HepG2 (cell line): ENCODE measurements around the gene BEST3. TPM values are rescaled to one million over a fixed set of nuclear protein-coding genes. Genes with fewer than 3 reads are reported as not detected.
A peak's percentile ranks its signal among the peaks of the same experiment; 100 is the strongest.

Source experiments
- CEBPG ChIP-seq: IDR thresholded peaks from 2 replicates; pipeline ENCODE4 v1.6.1; 2016
- DNMT3B ChIP-seq: conservative IDR thresholded peaks from 2 replicates; pipeline ENCODE4 v1.6.1; 2016; ENCODE audit warnings: missing biosample characterization, control low read depth
- FOXC1 ChIP-seq: sonication (generic); formaldehyde crosslinking; IDR thresholded peaks from 2 replicates; pipeline ENCODE4 v1.8.0; 2022; ENCODE audit warnings: mild to moderate bottlenecking, missing genetic modification reagents, borderline replicate concordance
- FOXP1 ChIP-seq, 2 experiments: fragments of 450-650 bp in 1 of 2; IDR thresholded peaks; 2 replicates each; pipeline ENCODE4 v1.6.1; 2017 to 2018; ENCODE audit warnings: antibody characterized with exemption in 1 of 2
- KDM2A ChIP-seq: sonication (generic); formaldehyde crosslinking; IDR thresholded peaks from 2 replicates; pipeline ENCODE4 v1.4.0; 2020; ENCODE audit warnings: low read depth, missing genetic modification reagents, borderline replicate concordance
- MAZ ChIP-seq, 2 experiments: sonication (generic) in 1 of 2; formaldehyde crosslinking in 1 of 2; IDR thresholded peaks; 2 replicates each; pipeline versions ENCODE4 v1.5.0 to v1.6.1; 2012 to 2020; ENCODE audit warnings: low read depth in 2 of 2, mild to moderate bottlenecking in 2 of 2, borderline replicate concordance in 1 of 2, improper control_type of control experiment in 1 of 2, low read length in 1 of 2, missing genetic modification reagents in 1 of 2, moderate library complexity in 1 of 2
- SIX4 ChIP-seq: sonication (generic); formaldehyde crosslinking; IDR thresholded peaks from 2 replicates; pipeline ENCODE4 v1.4.0; 2020; ENCODE audit warnings: missing genetic modification reagents
- SRSF4 ChIP-seq: fragments of 200-400 bp; formaldehyde crosslinking; IDR thresholded peaks from one replicate; pipeline ENCODE4 v1.6.1; 2018; ENCODE audit warnings: mild to moderate bottlenecking, low read depth, low read length, moderate library complexity; ENCODE audit not compliant: poor library complexity, severe bottlenecking
- SRY ChIP-seq: sonication (generic); formaldehyde crosslinking; IDR thresholded peaks from 2 replicates; pipeline ENCODE4 v1.8.0; 2022; ENCODE audit warnings: mild to moderate bottlenecking, missing genetic modification reagents
- SYNCRIP ChIP-seq: fragments of 200-400 bp; formaldehyde crosslinking; IDR thresholded peaks from 2 replicates; pipeline ENCODE4 v1.6.1; 2018; ENCODE audit warnings: mild to moderate bottlenecking, low read depth, low read length; ENCODE audit not compliant: insufficient read depth
- TAF1 ChIP-seq: sonication (generic); formaldehyde crosslinking; IDR thresholded peaks from 2 replicates; pipeline ENCODE4 v1.4.0; 2020; ENCODE audit warnings: missing genetic modification reagents
- YY1 ChIP-seq: IDR thresholded peaks from 2 replicates; pipeline ENCODE4 v1.6.1; 2011; ENCODE audit warnings: low read length, low read depth, moderate library complexity, mild to moderate bottlenecking; ENCODE audit not compliant: insufficient read depth, insufficient replicate concordance
- ZNF749 ChIP-seq: sonication (generic); formaldehyde crosslinking; IDR thresholded peaks from 2 replicates; pipeline ENCODE4 v1.8.0; 2022; ENCODE audit warnings: mild to moderate bottlenecking, missing genetic modification reagents, moderate library complexity, borderline replicate concordance
- ZNF768 ChIP-seq: sonication (generic); formaldehyde crosslinking; IDR thresholded peaks from 2 replicates; pipeline ENCODE4 v1.4.0; 2020; ENCODE audit warnings: missing genetic modification reagents
- polyA plus RNA-seq, 8 experiments: library from polyadenylated mRNA; depleted of rRNA in 3 of 8; stranded (reverse) in 7 of 8; unstranded in 1 of 8; fragments of >200 nt; fragmentation: Illumina TruSeq in 4 of 8; extraction: Trizol in 4 of 8; gene quantifications; 2 replicates each; pipeline versions ENCODE4 v1.2.1 to v1.2.3, GENCODE V29; 2011 to 2016; ENCODE audit warnings: low read depth in 4 of 8, missing spikeins in 1 of 8, mixed read lengths in 1 of 8; ENCODE audit not compliant: insufficient read depth in 1 of 8
- total RNA-seq, 5 experiments: library from RNA; depleted of rRNA; stranded (reverse); fragments of >200 nt; fragmentation: Illumina TruSeq; extraction: Trizol; gene quantifications; 2 replicates each; pipeline ENCODE4 v1.2.3, GENCODE V29; 2016; ENCODE audit warnings: low read depth in 1 of 5
- TF ChIP-seq, protein P1 (sequence below), 2 experiments: sonication (generic) in 1 of 2; formaldehyde crosslinking in 1 of 2; IDR thresholded peaks; 2 replicates each; pipeline versions ENCODE4 v1.6.1 to v1.9.0; 2014 to 2022; ENCODE audit warnings: antibody characterized with exemption in 1 of 2, borderline replicate concordance in 1 of 2, inconsistent platforms in 1 of 2, low read depth in 1 of 2, missing genetic modification reagents in 1 of 2
- TF ChIP-seq, protein P2 (sequence below): sonication (generic); formaldehyde crosslinking; IDR thresholded peaks from 2 replicates; pipeline ENCODE4 v1.5.1; 2020; ENCODE audit warnings: missing genetic modification reagents, mild to moderate bottlenecking, borderline replicate concordance
- TF ChIP-seq, protein P3 (sequence below), 2 experiments: fragments of 450-650 bp in 1 of 2; sonication (generic) in 1 of 2; formaldehyde crosslinking; IDR thresholded peaks; 2 replicates each; pipeline versions ENCODE4 v1.5.0 to v1.8.0; 2020 to 2022; ENCODE audit warnings: mild to moderate bottlenecking in 1 of 2, missing genetic modification reagents in 1 of 2

Gene BEST3
- total and polyA plus RNA-seq, 2 of the 13 experiments (the other 11 are each of a cell fraction or from before 2014, with no cell fraction given): not detected

DNA sequence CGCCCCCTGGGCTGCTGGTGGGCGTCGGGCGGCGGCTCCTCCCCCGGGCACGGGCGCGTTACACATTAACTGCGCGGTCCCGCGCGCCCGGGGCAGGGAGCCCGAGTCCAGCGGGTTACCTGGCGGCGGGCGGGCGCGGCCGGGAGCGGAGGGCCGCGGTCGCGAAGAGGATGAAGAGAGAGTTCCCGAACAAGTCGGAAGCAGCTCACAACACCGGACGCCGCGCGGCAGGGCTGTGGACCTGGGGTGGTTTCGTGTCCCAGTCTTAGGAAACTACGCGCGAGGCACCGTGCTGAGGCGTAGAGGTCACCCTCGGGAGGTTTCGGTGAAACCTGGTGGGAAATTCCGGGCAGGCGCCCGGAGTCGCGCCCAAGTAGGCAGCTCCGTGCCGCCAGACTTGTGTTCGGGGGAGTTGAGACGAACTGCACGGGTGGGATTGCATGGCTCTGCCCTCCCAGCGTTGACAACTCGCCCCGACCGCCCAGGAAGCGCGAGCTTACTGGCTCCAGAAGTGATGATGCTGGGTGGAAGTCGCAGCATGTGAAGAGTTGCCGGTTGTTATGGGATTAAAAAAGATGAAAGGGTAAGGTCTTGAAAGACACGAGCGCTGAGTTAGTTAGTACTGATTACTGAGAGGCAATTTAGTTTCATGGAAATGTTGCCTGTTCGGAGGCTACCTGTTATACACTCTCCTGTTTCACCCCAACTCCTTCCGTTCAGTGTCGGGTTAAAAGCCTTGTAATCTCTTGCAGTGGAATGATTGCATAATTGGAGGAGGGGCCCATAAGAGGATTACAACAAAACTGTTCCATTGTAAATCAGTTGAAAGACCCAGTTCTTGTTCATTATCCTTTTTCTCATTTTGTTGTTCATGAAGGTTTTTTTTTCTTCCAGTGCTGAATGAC lies 40.4 kb upstream of the BEST3 start (continued):
- TF ChIP-seq, protein P1, sequence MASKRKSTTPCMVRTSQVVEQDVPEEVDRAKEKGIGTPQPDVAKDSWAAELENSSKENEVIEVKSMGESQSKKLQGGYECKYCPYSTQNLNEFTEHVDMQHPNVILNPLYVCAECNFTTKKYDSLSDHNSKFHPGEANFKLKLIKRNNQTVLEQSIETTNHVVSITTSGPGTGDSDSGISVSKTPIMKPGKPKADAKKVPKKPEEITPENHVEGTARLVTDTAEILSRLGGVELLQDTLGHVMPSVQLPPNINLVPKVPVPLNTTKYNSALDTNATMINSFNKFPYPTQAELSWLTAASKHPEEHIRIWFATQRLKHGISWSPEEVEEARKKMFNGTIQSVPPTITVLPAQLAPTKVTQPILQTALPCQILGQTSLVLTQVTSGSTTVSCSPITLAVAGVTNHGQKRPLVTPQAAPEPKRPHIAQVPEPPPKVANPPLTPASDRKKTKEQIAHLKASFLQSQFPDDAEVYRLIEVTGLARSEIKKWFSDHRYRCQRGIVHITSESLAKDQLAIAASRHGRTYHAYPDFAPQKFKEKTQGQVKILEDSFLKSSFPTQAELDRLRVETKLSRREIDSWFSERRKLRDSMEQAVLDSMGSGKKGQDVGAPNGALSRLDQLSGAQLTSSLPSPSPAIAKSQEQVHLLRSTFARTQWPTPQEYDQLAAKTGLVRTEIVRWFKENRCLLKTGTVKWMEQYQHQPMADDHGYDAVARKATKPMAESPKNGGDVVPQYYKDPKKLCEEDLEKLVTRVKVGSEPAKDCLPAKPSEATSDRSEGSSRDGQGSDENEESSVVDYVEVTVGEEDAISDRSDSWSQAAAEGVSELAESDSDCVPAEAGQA (IDR thresholded peaks at IDR 0.05; ENCODE audit: low read depth): no peak
- TF ChIP-seq, protein P1 (CRISPR knock-in tag; IDR thresholded peaks at IDR 0.05; ENCODE audit: borderline replicate concordance): peak; percentile 26; the same call in 1 of the 2 replicates
- TF ChIP-seq DNMT3B (CRISPR knock-in tag) (0 out of 2 replicates have a peak, but pooled peaks have one; percentile 29), KDM2A (no peak), MAZ (IDR thresholded peaks at IDR 0.05; ENCODE audit: borderline replicate concordance, low read depth, low read length) (no peak), MAZ (CRISPR knock-in tag; IDR thresholded peaks at IDR 0.05; ENCODE audit: low read depth) (peak; percentile 8; the same call in 1 of the 2 replicates), ZNF749 (CRISPR knock-in tag) (0 out of 2 replicates have a peak, but pooled peaks have one; percentile 11), SRSF4 (no peak), SYNCRIP (no peak), ZNF768 (peak; percentile 4; the same call in 1 of the 2 replicates), FOXC1 (peak; percentile 62; the same call in 1 of the 2 replicates), YY1 (peak; percentile 20), FOXP1 (IDR thresholded peaks at IDR 0.05) (no peak), FOXP1 (CRISPR knock-in tag; IDR thresholded peaks at IDR 0.05) (peak; percentile 17; the same call in 1 of the 2 replicates), SIX4 (CRISPR knock-in tag) (peak; percentile 88), SRY (0 out of 2 replicates have a peak, but pooled peaks have one; percentile 56), TAF1 (CRISPR knock-in tag) (peak; percentile 52; the same call in 1 of the 2 replicates), CEBPG (CRISPR knock-in tag) (peak; percentile 92)
- TF ChIP-seq, protein P2, sequence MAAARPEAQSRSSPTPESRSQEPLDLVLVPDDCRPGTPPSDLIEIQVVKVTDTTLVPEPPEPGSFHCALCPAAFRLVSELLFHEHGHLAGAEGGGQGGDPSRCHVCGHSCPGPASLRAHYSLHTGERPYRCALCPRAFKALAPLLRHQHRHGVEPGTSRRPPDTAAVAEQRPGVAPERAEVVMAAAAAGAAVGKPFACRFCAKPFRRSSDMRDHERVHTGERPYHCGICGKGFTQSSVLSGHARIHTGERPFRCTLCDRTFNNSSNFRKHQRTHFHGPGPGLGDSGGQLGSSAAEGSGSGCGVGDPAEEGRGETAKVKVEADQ (CRISPR knock-in tag): 0 out of 2 replicates have a peak, but pooled peaks have one; percentile 24
- TF ChIP-seq, protein P3, sequence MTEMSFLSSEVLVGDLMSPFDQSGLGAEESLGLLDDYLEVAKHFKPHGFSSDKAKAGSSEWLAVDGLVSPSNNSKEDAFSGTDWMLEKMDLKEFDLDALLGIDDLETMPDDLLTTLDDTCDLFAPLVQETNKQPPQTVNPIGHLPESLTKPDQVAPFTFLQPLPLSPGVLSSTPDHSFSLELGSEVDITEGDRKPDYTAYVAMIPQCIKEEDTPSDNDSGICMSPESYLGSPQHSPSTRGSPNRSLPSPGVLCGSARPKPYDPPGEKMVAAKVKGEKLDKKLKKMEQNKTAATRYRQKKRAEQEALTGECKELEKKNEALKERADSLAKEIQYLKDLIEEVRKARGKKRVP (CRISPR knock-in tag; IDR thresholded peaks at IDR 0.05): 0 out of 4 replicates have a peak, but pooled peaks of 1 of the 2 experiments have one; percentile 3
